ENCODE measurements around the gene CHST10. TPM values are rescaled to one million over a fixed set of nuclear protein-coding genes. Genes with fewer than 3 reads are reported as not detected.

CHST10 gene
- total and polyA plus RNA-seq, 11 donors, result 5.8 to 14.1 (median 8.8) TPM

DNA sequence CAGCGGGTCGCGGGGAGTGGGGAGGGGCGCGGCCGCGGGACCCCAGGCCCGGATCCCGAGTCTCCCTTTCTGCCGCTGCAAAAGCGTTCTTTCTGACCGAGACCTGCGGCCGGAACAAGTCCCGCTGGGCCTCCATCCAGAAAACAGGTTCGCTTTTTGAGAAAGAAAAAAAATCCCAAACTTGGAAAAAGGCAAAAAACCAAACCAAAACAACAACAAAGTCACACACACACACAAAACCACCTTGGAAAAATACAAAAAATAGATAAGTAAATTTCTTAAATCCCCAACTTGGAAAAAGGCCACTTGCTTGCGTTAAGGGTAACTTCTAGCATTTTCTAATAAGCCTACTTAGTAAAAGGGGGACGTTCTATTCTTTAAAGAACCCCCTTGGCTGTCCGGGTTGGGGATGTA, 250 bp upstream of the CHST10 start:
- Histone ChIP-seq H3K27ac (peak overlapping the region; percentile 47 to 89 (median 80)), H3K4me3 (peak overlapping the region; percentile 58 to 97 (median 78)), H3K36me3 (peaks cover 0 to 16% (median 0%) of the 10 kb centered on the region in 9 donors), H3K9me3 (no peaks in the 10 kb centered on the region), H3K4me1 (peaks cover 0 to 22% (median 12%) of the 10 kb centered on the region in 12 donors), H3K27me3 (no peaks in the 10 kb centered on the region)
- intact Hi-C loops (cut with DNase I), result loop anchor here in 6 of 10 donors (5.0 to 10.0 kb wide), 3 partner anchors 145 to 567 kb away; partner anchors contain the start of gene PDCL3 (in 5 of the 6)
- no peak for DNase-seq
- TF ChIP-seq CTCF (IDR thresholded peaks at IDR 0.05), result no peak
- TF ChIP-seq POLR2A (IDR thresholded peaks at IDR 0.05), result no peak
- no peak for ATAC-seq
- 8 to 14% (median 9%) methylated on average over 10 to 19 of the region's 19 CpGs for WGBS, 4 donors

DNA sequence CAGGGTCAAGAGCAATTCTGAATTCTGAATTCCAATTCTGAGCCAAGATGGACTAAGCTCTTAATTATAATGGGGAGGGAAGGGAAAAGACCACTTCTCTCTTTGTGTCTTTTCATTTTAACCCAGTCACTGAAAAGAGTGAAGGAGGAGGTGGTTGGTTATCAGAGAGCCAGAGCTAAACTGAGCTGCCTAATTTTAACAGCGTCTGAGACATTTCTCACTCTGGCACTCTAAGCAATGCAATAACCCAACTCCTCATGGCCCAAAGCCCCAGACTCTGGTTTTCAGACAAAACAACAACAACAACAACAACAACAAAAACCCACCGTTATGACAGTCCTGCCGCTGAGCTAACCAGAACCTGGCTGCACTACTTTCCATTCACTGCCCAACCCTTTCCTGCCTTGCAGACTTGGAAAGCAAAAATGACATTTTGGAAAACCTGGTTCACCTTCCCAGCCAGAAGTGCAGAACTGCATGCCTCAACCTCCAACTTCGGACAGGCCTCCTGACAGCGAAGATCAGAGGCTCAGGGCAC, 1.0 kb downstream of the CHST10 start:
- DNase-seq (no peak), ATAC-seq (peak in 3 of 4 donors; percentile 12 to 36 (median 25))
- H3K9me3 ChIP-seq, result no peaks in the 10 kb centered on the region
- H3K36me3 ChIP-seq, result peaks cover 0 to 16% (median 0%) of the 10 kb centered on the region in 9 donors
- no peak for TF ChIP-seq CTCF (IDR thresholded peaks at IDR 0.05)
- no peak for TF ChIP-seq POLR2A (IDR thresholded peaks at IDR 0.05)
- H3K27me3 ChIP-seq, result no peaks in the 10 kb centered on the region
- WGBS, 4 donors, result 2 to 4% (median 3%) methylated on average over 5 of the region's 5 CpGs
- peak overlapping the region in 10 of 12 donors; percentile 47 to 89 (median 82) for H3K27ac ChIP-seq
- H3K4me1 ChIP-seq, result peaks cover 0 to 22% (median 12%) of the 10 kb centered on the region in 12 donors
- peak overlapping the region; percentile 58 to 97 (median 78) for H3K4me3 ChIP-seq
- intact Hi-C loops (cut with DNase I), result loop anchor here in 6 of 10 donors (5.0 to 10.0 kb wide), 3 partner anchors 146 to 568 kb away; partner anchors contain the start of gene PDCL3 (in 5 of the 6)

- Histone ChIP-seq H3K36me3 (peaks cover 0 to 16% (median 0%) of the 10 kb centered on the region in 9 donors), H3K27ac (no peak overlapping the region), H3K9me3 (no peaks in the 10 kb centered on the region), H3K4me1 (peaks cover 0 to 38% (median 16%) of the 10 kb centered on the region in 12 donors), H3K27me3 (no peaks in the 10 kb centered on the region), H3K4me3 (no peak overlapping the region)
- ATAC-seq, result no peak
- 93 to 98% (median 94%) methylated on average over 4 of the region's 4 CpGs for WGBS, 4 donors
- DNase-seq, result no peak
- TF ChIP-seq POLR2A (IDR thresholded peaks at IDR 0.05) (no peak), CTCF (IDR thresholded peaks at IDR 0.05) (no peak)
- intact Hi-C loops (cut with DNase I), result loop anchor here in 3 of 10 donors (10.0 kb wide), 2 partner anchors 151 to 571 kb away; partner anchors contain the start of gene PDCL3 (in 2 of the 3)
These were observed 3.9 kb downstream of the CHST10 start for GRCh38 chr2:100413571-100413970.

DNA sequence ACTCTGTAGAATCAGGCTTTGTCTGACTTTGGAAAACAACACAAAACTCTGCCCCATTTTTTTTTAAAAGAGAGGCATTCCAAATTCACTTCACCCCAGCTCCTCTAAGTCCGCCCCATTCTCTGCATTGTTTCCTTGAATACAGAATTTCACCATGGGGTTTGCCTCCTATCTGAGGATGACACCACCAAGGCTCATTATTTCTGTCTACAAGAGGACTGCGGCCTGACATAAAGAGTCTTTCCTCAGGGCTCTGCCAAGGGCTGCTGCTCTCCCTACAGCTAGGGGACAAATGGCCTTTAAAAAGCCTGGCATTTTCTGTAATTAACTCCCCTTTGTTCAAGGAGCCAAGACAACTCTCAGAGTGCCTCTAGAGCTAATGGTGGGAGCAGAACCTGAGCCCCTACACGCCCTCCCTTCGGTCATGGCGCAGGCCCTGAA, 4.6 kb downstream of the CHST10 start:
- intact Hi-C loops (cut with DNase I), result loop anchor here in 3 of 10 donors (10.0 kb wide), 2 partner anchors 152 to 572 kb away; partner anchors contain the start of gene PDCL3 (in 2 of the 3)
- H3K27ac ChIP-seq, result no peak overlapping the region
- DNase-seq, result no peak
- no peak overlapping the region for H3K4me3 ChIP-seq
- WGBS, 4 donors, result 95 to 98% (median 96%) methylated on average over 5 of the region's 5 CpGs
- peaks cover 0 to 40% (median 16%) of the 10 kb centered on the region in 12 donors for H3K4me1 ChIP-seq
- H3K36me3 ChIP-seq, result peaks cover 0 to 16% (median 0%) of the 10 kb centered on the region in 9 donors
- no peak for TF ChIP-seq POLR2A (IDR thresholded peaks at IDR 0.05)
- no peaks in the 10 kb centered on the region for H3K27me3 ChIP-seq
- H3K9me3 ChIP-seq, result no peaks in the 10 kb centered on the region
- no peak for ATAC-seq

Data from heart left ventricle (tissue), 16 donors.